ENCODE measurements around the gene TNF. TPM values are rescaled to one million over a fixed set of nuclear protein-coding genes. Genes with fewer than 3 reads are reported as not detected.

The TNF gene
- total and polyA plus RNA-seq, 2 of the 13 experiments (the other 11 are each of a cell fraction or from before 2014, with no cell fraction given): not detected

DNA sequence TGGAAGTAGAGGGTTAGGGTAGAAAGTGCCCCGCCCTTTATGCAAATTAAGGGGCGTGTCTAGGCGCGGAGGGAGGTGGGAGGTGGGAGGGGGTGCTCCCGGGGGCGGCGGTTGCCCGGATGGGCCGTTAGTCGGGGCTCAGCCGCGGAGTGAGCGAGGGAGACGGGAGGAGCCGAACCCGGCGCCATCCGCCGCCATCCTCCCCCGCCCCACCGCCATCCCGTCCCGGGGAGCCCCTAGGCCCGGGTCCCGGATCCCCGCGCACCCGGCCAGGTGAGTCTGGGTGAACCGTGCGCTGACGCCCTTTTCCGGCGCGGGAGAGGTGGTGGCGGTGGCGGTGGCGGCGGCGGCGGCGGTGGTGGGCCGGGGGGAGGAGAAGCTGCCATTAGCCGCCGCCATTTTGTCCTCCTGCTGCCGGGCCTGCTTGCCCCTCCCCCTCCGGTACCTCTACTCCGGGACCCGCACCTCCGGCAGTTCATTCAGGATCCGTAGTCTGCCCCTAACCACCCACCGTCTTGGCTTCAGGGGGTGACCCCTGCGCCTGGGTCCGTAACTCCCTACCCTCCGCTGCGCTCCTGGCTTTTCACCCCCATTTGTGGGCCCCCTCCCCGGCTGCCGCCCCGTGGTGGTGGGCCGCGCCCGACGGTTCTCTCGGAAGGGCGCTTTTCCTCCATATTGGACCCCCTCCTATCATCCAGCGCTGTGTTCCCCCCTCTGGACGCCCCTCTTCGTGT lies 45.4 kb downstream of the TNF start, which contains the start of gene PRRC2A (continued):
- TF ChIP-seq, protein P1, sequence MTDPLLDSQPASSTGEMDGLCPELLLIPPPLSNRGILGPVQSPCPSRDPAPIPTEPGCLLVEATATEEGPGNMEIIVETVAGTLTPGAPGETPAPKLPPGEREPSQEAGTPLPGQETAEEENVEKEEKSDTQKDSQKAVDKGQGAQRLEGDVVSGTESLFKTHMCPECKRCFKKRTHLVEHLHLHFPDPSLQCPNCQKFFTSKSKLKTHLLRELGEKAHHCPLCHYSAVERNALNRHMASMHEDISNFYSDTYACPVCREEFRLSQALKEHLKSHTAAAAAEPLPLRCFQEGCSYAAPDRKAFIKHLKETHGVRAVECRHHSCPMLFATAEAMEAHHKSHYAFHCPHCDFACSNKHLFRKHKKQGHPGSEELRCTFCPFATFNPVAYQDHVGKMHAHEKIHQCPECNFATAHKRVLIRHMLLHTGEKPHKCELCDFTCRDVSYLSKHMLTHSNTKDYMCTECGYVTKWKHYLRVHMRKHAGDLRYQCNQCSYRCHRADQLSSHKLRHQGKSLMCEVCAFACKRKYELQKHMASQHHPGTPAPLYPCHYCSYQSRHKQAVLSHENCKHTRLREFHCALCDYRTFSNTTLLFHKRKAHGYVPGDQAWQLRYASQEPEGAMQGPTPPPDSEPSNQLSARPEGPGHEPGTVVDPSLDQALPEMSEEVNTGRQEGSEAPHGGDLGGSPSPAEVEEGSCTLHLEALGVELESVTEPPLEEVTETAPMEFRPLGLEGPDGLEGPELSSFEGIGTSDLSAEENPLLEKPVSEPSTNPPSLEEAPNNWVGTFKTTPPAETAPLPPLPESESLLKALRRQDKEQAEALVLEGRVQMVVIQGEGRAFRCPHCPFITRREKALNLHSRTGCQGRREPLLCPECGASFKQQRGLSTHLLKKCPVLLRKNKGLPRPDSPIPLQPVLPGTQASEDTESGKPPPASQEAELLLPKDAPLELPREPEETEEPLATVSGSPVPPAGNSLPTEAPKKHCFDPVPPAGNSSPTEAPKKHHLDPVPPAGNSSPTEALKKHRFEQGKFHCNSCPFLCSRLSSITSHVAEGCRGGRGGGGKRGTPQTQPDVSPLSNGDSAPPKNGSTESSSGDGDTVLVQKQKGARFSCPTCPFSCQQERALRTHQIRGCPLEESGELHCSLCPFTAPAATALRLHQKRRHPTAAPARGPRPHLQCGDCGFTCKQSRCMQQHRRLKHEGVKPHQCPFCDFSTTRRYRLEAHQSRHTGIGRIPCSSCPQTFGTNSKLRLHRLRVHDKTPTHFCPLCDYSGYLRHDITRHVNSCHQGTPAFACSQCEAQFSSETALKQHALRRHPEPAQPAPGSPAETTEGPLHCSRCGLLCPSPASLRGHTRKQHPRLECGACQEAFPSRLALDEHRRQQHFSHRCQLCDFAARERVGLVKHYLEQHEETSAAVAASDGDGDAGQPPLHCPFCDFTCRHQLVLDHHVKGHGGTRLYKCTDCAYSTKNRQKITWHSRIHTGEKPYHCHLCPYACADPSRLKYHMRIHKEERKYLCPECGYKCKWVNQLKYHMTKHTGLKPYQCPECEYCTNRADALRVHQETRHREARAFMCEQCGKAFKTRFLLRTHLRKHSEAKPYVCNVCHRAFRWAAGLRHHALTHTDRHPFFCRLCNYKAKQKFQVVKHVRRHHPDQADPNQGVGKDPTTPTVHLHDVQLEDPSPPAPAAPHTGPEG (CRISPR knock-in tag; IDR thresholded peaks at IDR 0.05): no peak
- TF ChIP-seq ZNF782 (CRISPR knock-in tag; IDR thresholded peaks at IDR 0.05; ENCODE audit: borderline replicate concordance) (no peak), ZNF605 (CRISPR knock-in tag; IDR thresholded peaks at IDR 0.05) (peak; percentile 27; the same call in 1 of the 2 replicates), ZNF329 (CRISPR knock-in tag; IDR thresholded peaks at IDR 0.05; ENCODE audit: low read depth) (peak; percentile 19; the same call in 1 of the 2 replicates), ZNF646 (CRISPR knock-in tag; IDR thresholded peaks at IDR 0.05) (no peak), ZNF44 (CRISPR knock-in tag; IDR thresholded peaks at IDR 0.05) (no peak), SMAD9 (CRISPR knock-in tag; IDR thresholded peaks at IDR 0.05) (no peak), KLF6 (CRISPR knock-in tag; IDR thresholded peaks at IDR 0.05) (peak; percentile 45; the same call in 1 of the 2 replicates), POLR2AphosphoS2 (IDR thresholded peaks at IDR 0.05; ENCODE audit: low read depth, low read length) (no peak), KLF11 (CRISPR knock-in tag; IDR thresholded peaks at IDR 0.05) (no peak), E2F1 (CRISPR knock-in tag; IDR thresholded peaks at IDR 0.05) (peak; percentile 35)
- TF ChIP-seq, protein P2, sequence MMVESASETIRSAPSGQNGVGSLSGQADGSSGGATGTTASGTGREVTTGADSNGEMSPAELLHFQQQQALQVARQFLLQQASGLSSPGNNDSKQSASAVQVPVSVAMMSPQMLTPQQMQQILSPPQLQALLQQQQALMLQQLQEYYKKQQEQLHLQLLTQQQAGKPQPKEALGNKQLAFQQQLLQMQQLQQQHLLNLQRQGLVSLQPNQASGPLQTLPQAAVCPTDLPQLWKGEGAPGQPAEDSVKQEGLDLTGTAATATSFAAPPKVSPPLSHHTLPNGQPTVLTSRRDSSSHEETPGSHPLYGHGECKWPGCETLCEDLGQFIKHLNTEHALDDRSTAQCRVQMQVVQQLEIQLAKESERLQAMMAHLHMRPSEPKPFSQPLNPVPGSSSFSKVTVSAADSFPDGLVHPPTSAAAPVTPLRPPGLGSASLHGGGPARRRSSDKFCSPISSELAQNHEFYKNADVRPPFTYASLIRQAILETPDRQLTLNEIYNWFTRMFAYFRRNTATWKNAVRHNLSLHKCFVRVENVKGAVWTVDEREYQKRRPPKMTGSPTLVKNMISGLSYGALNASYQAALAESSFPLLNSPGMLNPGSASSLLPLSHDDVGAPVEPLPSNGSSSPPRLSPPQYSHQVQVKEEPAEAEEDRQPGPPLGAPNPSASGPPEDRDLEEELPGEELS (CRISPR knock-in tag; IDR thresholded peaks at IDR 0.05): no peak; the same call in 1 of the 2 replicates
- TF ChIP-seq, protein P3, sequence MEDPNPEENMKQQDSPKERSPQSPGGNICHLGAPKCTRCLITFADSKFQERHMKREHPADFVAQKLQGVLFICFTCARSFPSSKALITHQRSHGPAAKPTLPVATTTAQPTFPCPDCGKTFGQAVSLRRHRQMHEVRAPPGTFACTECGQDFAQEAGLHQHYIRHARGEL (CRISPR knock-in tag; IDR thresholded peaks at IDR 0.05): no peak
